ENCODE measurements around the gene CMTM5.

- TF ChIP-seq, protein P1, sequence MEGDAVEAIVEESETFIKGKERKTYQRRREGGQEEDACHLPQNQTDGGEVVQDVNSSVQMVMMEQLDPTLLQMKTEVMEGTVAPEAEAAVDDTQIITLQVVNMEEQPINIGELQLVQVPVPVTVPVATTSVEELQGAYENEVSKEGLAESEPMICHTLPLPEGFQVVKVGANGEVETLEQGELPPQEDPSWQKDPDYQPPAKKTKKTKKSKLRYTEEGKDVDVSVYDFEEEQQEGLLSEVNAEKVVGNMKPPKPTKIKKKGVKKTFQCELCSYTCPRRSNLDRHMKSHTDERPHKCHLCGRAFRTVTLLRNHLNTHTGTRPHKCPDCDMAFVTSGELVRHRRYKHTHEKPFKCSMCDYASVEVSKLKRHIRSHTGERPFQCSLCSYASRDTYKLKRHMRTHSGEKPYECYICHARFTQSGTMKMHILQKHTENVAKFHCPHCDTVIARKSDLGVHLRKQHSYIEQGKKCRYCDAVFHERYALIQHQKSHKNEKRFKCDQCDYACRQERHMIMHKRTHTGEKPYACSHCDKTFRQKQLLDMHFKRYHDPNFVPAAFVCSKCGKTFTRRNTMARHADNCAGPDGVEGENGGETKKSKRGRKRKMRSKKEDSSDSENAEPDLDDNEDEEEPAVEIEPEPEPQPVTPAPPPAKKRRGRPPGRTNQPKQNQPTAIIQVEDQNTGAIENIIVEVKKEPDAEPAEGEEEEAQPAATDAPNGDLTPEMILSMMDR (optimal IDR thresholded peaks at IDR 0.05 in 1 of 3, IDR thresholded peaks at IDR 0.05 in 1 of 3, conservative IDR thresholded peaks at IDR 0.05 in 1 of 3; ENCODE audit: extremely low read depth in 1 of 3, insufficient read depth in 2 of 3, low read length in 3 of 3), result no peak
- TF ChIP-seq EZH2 (IDR thresholded peaks at IDR 0.05; ENCODE audit: low read length), result no peak
Measured at GRCh38 chr14:23339506-23340268, 37.2 kb upstream of the CMTM5 start.

Data from keratinocyte (primary cell).